ENCODE measurements around the gene DUSP22. TPM values are rescaled to one million over a fixed set of nuclear protein-coding genes. Genes with fewer than 3 reads are reported as not detected.

DUSP22 gene
- total RNA-seq, 1 experiment from 2014 or later = 16.0 TPM

DNA sequence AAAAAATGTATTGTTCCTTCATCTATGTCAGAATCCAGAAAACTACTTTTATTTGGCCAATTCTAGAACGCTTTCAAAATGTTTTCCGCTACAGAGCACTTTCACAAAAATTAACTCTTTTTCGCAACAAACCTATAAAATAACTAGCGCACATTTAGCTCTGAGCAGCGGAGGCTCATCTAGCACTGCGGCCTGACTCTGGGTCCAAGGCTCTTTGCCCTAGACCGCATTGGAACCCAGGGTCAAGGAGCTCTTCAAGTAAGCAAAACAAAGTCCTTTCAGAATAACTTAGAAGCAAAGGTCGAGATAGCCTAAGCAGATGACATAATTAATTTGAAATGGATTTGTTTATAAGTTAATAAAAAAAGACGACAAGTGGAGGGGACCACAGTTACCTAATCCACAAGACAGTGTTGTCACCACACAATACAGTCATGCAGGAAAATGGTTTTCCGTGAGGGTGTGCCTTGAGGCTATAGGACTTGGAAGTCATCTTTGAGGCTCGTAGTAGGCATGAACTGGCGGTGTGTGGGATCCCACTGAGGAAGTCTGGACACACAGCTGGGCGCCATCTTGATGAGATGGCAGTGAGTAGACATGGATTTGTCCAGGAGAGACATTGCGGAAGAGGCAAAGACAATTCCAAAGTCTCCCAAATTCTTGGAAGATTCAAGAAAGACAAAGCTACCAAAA, 70.1 kb downstream of the DUSP22 start:
- ChIA-PET POLR2A (ENCODE audit: low non-redundant PET) (no interaction called here), CTCF (no interaction called here)
- no TSS peak for BruUV-seq (replicated peaks)
- Histone ChIP-seq H3K36me3 (ENCODE audit: insufficient read depth, low read length, poor library complexity, severe bottlenecking) (no peaks in the 10 kb centered on the region), H3K9me3 (ENCODE audit: low read depth, low read length, poor library complexity, severe bottlenecking) (peaks cover 24% of the 10 kb centered on the region), H3K27me3 (replicated peaks; ENCODE audit: insufficient read depth, low read depth, low read length, poor library complexity) (peaks cover 11% of the 10 kb centered on the region), H3K27ac (ENCODE audit: low read depth, low read length, poor library complexity, severe bottlenecking) (no peak overlapping the region), H3K4me3 (ENCODE audit: low read depth, low read length, poor library complexity, severe bottlenecking) (no peak overlapping the region), H3K4me1 (ENCODE audit: insufficient read depth, low read length, poor library complexity, severe bottlenecking) (no peaks in the 10 kb centered on the region)
- no peak for DNase-seq (ENCODE audit: low spot score)
- TF ChIP-seq EZH2 (IDR thresholded peaks at IDR 0.05; ENCODE audit: borderline replicate concordance, low read depth, low read length, poor library complexity, severe bottlenecking) = no peak
- TF ChIP-seq, protein P1, sequence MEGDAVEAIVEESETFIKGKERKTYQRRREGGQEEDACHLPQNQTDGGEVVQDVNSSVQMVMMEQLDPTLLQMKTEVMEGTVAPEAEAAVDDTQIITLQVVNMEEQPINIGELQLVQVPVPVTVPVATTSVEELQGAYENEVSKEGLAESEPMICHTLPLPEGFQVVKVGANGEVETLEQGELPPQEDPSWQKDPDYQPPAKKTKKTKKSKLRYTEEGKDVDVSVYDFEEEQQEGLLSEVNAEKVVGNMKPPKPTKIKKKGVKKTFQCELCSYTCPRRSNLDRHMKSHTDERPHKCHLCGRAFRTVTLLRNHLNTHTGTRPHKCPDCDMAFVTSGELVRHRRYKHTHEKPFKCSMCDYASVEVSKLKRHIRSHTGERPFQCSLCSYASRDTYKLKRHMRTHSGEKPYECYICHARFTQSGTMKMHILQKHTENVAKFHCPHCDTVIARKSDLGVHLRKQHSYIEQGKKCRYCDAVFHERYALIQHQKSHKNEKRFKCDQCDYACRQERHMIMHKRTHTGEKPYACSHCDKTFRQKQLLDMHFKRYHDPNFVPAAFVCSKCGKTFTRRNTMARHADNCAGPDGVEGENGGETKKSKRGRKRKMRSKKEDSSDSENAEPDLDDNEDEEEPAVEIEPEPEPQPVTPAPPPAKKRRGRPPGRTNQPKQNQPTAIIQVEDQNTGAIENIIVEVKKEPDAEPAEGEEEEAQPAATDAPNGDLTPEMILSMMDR (conservative IDR thresholded peaks at IDR 0.05; ENCODE audit: low read depth, low read length) = no peak
- intact Hi-C loops (cut with micrococcal nuclease; ENCODE audit: unreplicated experiment) = no loop called here

DNA sequence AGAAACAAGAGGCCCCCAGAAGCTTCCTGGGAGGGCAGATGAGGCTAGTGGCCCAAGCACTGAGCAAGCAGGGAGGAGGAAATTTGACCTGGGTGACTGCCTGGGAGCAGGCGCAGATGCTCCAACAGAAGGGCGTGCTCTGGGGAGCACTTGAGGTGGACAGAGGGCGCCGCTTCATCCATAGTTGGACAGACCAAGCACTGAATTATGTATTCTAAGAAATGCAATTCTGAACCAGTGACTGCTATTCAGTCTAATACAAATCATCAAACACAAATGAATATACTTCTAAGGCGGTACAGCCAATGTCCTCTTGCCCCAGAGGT, 70.6 kb downstream of the DUSP22 start:
- Histone ChIP-seq H3K4me3 (ENCODE audit: low read depth, low read length, poor library complexity, severe bottlenecking) (no peak overlapping the region), H3K9me3 (ENCODE audit: low read depth, low read length, poor library complexity, severe bottlenecking) (peaks cover 23% of the 10 kb centered on the region), H3K27ac (ENCODE audit: low read depth, low read length, poor library complexity, severe bottlenecking) (no peak overlapping the region), H3K4me1 (ENCODE audit: insufficient read depth, low read length, poor library complexity, severe bottlenecking) (no peaks in the 10 kb centered on the region), H3K27me3 (replicated peaks; ENCODE audit: insufficient read depth, low read depth, low read length, poor library complexity) (peaks cover 11% of the 10 kb centered on the region), H3K36me3 (ENCODE audit: insufficient read depth, low read length, poor library complexity, severe bottlenecking) (no peaks in the 10 kb centered on the region)
- no peak for TF ChIP-seq EZH2 (IDR thresholded peaks at IDR 0.05; ENCODE audit: borderline replicate concordance, low read depth, low read length, poor library complexity, severe bottlenecking)
- TF ChIP-seq, protein P1 (conservative IDR thresholded peaks at IDR 0.05; ENCODE audit: low read depth, low read length) = no peak
- ChIA-PET POLR2A (ENCODE audit: low non-redundant PET) (no interaction called here), CTCF (no interaction called here)
- intact Hi-C loops (cut with micrococcal nuclease; ENCODE audit: unreplicated experiment) = no loop called here
- BruUV-seq (replicated peaks) = no TSS peak
- no peak for DNase-seq (ENCODE audit: low spot score)

DNA sequence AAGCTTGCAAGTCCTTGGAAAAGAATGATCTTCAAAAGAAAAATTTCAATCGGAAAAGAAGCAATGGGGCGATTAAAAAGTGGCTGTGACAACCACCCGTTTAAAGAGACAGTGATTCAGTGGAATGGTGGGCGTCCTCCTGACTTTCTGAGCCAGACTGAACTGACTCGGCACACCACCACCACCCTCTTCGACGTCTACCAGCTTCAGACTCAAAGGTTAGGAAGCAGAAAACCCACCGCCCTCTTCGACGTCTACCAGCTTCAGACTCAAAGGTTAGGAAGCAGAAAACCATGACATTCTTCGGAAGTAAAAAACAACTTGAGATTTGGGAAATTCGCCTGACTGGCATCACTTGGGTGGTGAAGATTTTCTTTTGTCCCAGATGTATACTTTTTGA, 71.0 kb downstream of the DUSP22 start:
- TF ChIP-seq, protein P1 (conservative IDR thresholded peaks at IDR 0.05; ENCODE audit: low read depth, low read length) = no peak
- TF ChIP-seq EZH2 (IDR thresholded peaks at IDR 0.05; ENCODE audit: borderline replicate concordance, low read depth, low read length, poor library complexity, severe bottlenecking) = no peak
- intact Hi-C loops (cut with micrococcal nuclease; ENCODE audit: unreplicated experiment) = no loop called here
- DNase-seq (ENCODE audit: low spot score) = no peak
- H3K4me3 ChIP-seq (ENCODE audit: low read depth, low read length, poor library complexity, severe bottlenecking) = no peak overlapping the region
- H3K4me1 ChIP-seq (ENCODE audit: insufficient read depth, low read length, poor library complexity, severe bottlenecking) = no peaks in the 10 kb centered on the region
- peaks cover 11% of the 10 kb centered on the region for H3K27me3 ChIP-seq (replicated peaks; ENCODE audit: insufficient read depth, low read depth, low read length, poor library complexity)
- no peaks in the 10 kb centered on the region for H3K36me3 ChIP-seq (ENCODE audit: insufficient read depth, low read length, poor library complexity, severe bottlenecking)
- CTCF ChIA-PET = no interaction called here
- peaks cover 20% of the 10 kb centered on the region for H3K9me3 ChIP-seq (ENCODE audit: low read depth, low read length, poor library complexity, severe bottlenecking)
- H3K27ac ChIP-seq (ENCODE audit: low read depth, low read length, poor library complexity, severe bottlenecking) = no peak overlapping the region
- POLR2A ChIA-PET (ENCODE audit: low non-redundant PET) = no interaction called here
- no TSS peak for BruUV-seq (replicated peaks)
